Uterus (tissue), 4 donors: ENCODE results near the gene MKI67. TPM values are rescaled to one million over a fixed set of nuclear protein-coding genes. Genes with fewer than 3 reads are reported as not detected.

Experiments used
- DNase-seq, 2 donors: peaks; one replicate each; pipeline ENCODE4 v3.0.0-alpha.2; 2019 to 2020
- H3K27ac ChIP-seq, 2 donors: fragments of 200-600 bp; sonication (generic); 1 replicate in 1 of 2; 2 replicates in 1 of 2; pipeline ENCODE4 v1.5.1; 2016 to 2018
- H3K27me3 ChIP-seq, 2 donors: fragments of 200-600 bp; sonication (generic); one replicate each; pipeline ENCODE4 v1.5.1; 2018 to 2019; ENCODE audit warnings: control low read depth in 1 of 2
- H3K36me3 ChIP-seq, 2 donors: fragments of 200-600 bp; sonication (generic); one replicate each; pipeline ENCODE4 v1.5.1; 2019; ENCODE audit warnings: control low read depth in 1 of 2
- H3K4me1 ChIP-seq, 2 donors: fragments of 200-600 bp; sonication (generic); one replicate each; pipeline ENCODE4 v1.5.1; 2018 to 2019; ENCODE audit warnings: control low read depth in 1 of 2
- H3K4me3 ChIP-seq, 2 donors: fragments of 200-600 bp; sonication (generic); 1 replicate in 1 of 2; 2 replicates in 1 of 2; pipeline ENCODE4 v1.5.1; 2018 to 2019; ENCODE audit warnings: mild to moderate bottlenecking in 1 of 2
- H3K9me3 ChIP-seq, 2 donors: fragments of 200-600 bp; sonication (generic); one replicate each; pipeline ENCODE4 v1.5.1; 2019; ENCODE audit warnings: control low read depth in 1 of 2
- POLR2A ChIP-seq, 2 donors: fragments of 450-650 bp; IDR thresholded peaks; one replicate each; pipeline ENCODE4 v1.6.1; 2016; ENCODE audit warnings: antibody characterized with exemption in 2 of 2, mild to moderate bottlenecking in 1 of 2, moderate library complexity in 1 of 2
- intact Hi-C: fragments of 100-400 bp; cut with DNase I; formaldehyde crosslinking; loops from one replicate; pipeline ENCODE4 v1.15.1; 2023; ENCODE audit warnings: low total_unique reads
- total RNA-seq, 4 donors: library from RNA; depleted of rRNA in 3 of 4; stranded (reverse); fragments of >200 nt in 3 of 4; gene quantifications; one replicate each; pipeline versions ENCODE4 v1.1.0 to v1.2.4, GENCODE V29; 2014 to 2023
- TF ChIP-seq, protein P1 (sequence below), 4 experiments: fragments of 200-600 bp in 2 of 4; fragments of 450-650 bp in 2 of 4; sonication (generic) in 2 of 4; IDR thresholded peaks; one replicate each; pipeline ENCODE4 v1.5.1; 2016 to 2019; ENCODE audit warnings: antibody characterized with exemption in 4 of 4, mild to moderate bottlenecking in 2 of 4, moderate library complexity in 1 of 4
- donor health status: DM: yes; HTN: yes; CAD: no.

MKI67 gene
- total RNA-seq, 4 donors from 2014 or later: under 0.01 to 16.9 (median 0.56) TPM

- H3K4me3 ChIP-seq: no peak overlapping the region
- peak in 1 of 2 donors; percentile 27 for DNase-seq
These were observed 78.9 kb downstream of the MKI67 start for GRCh38 chr10:128047351-128047750.

GRCh38 chr10:128046953-128047290 is 79.3 kb downstream of the MKI67 start:
- no peak for DNase-seq
- no peak for TF ChIP-seq POLR2A (IDR thresholded peaks at IDR 0.05)
- TF ChIP-seq, protein P1, sequence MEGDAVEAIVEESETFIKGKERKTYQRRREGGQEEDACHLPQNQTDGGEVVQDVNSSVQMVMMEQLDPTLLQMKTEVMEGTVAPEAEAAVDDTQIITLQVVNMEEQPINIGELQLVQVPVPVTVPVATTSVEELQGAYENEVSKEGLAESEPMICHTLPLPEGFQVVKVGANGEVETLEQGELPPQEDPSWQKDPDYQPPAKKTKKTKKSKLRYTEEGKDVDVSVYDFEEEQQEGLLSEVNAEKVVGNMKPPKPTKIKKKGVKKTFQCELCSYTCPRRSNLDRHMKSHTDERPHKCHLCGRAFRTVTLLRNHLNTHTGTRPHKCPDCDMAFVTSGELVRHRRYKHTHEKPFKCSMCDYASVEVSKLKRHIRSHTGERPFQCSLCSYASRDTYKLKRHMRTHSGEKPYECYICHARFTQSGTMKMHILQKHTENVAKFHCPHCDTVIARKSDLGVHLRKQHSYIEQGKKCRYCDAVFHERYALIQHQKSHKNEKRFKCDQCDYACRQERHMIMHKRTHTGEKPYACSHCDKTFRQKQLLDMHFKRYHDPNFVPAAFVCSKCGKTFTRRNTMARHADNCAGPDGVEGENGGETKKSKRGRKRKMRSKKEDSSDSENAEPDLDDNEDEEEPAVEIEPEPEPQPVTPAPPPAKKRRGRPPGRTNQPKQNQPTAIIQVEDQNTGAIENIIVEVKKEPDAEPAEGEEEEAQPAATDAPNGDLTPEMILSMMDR (IDR thresholded peaks at IDR 0.05): no peak
- no peaks in the 10 kb centered on the region for H3K4me1 ChIP-seq
- peak overlapping the region in 1 of 2 donors; percentile 24 for H3K27ac ChIP-seq
- no peak overlapping the region for H3K4me3 ChIP-seq
- intact Hi-C loops: no loop called here
- H3K36me3 ChIP-seq: no peaks in the 10 kb centered on the region
- no peaks in the 10 kb centered on the region for H3K27me3 ChIP-seq
- H3K9me3 ChIP-seq: no peaks in the 10 kb centered on the region

More at GRCh38 chr10:128047351-128047750, 78.9 kb downstream of the MKI67 start:
- intact Hi-C loops: no loop called here
- H3K27me3 ChIP-seq: no peaks in the 10 kb centered on the region
- H3K9me3 ChIP-seq: no peaks in the 10 kb centered on the region
- H3K36me3 ChIP-seq: no peaks in the 10 kb centered on the region
- H3K4me1 ChIP-seq: no peaks in the 10 kb centered on the region
- peak overlapping the region in 1 of 2 donors; percentile 34 for H3K27ac ChIP-seq
- TF ChIP-seq, protein P1 (IDR thresholded peaks at IDR 0.05): no peak
- peak in 1 of 2 donors; percentile 36 for TF ChIP-seq POLR2A (IDR thresholded peaks at IDR 0.05)

Other genes with a start within 250 kb of the MKI67 start
- gene CLRN3, start 233.5 kb downstream of the MKI67 start, total RNA-seq: not detected
- 10 to 100 TPM in 3 of 4 donors, 1 to 10 TPM in 1; 9.4 to 18.9 (median 16.3) TPM for gene PTPRE, start 219.3 kb downstream of the MKI67 start, total RNA-seq